GM19397 (cell line): ENCODE data around the gene IL16.
"Not testable (repeated sequence)": the region's sequence is repeated elsewhere in the genome, so short reads cannot be mapped to it uniquely, and the experiment has no call there.

ENCODE experiments used
- ATAC-seq: cut with Tn5 transposase; IDR thresholded peaks from one replicate; pipeline ENCODE4 v1.9.1; 2021; ENCODE audit warnings: mild to moderate bottlenecking, moderate library complexity; ENCODE audit not compliant: unreplicated experiment

IL16 gene

GRCh38 chr15:81196576-81197254 lies at the start of gene IL16:
Gene IL16, plus strand, starts transcription at chr15:81196879. Its CDS starts 28,521 bp downstream, at chr15:81225400.
- ATAC-seq, result no peak

GRCh38 chr15:81151389-81151788 lies 45.3 kb upstream of the IL16 start:
- ATAC-seq, result no peak

- ATAC-seq, result no peak
Observed at GRCh38 chr15:81152339-81152738, 44.3 kb upstream of the IL16 start.

- ATAC-seq, result no peak
Observed at GRCh38 chr15:81152799-81153198, 43.9 kb upstream of the IL16 start.

- no peak for ATAC-seq
Observed at GRCh38 chr15:81155375-81156218, 41.1 kb upstream of the IL16 start.

GRCh38 chr15:81156324-81156723 lies 40.4 kb upstream of the IL16 start:
- ATAC-seq, result no peak

- no peak for ATAC-seq
Observed at GRCh38 chr15:81157195-81157938, 39.3 kb upstream of the IL16 start.

- no peak for ATAC-seq
Observed at GRCh38 chr15:81157939-81158223, 38.8 kb upstream of the IL16 start.

GRCh38 chr15:81158561-81158960 lies 38.1 kb upstream of the IL16 start:
- ATAC-seq, result not testable (repeated sequence)

GRCh38 chr15:81160312-81161159 lies 36.1 kb upstream of the IL16 start:
- no peak for ATAC-seq

- ATAC-seq, result no peak
Observed at GRCh38 chr15:81161160-81161673, 35.5 kb upstream of the IL16 start.

GRCh38 chr15:81161851-81162250 lies 34.8 kb upstream of the IL16 start:
- no peak for ATAC-seq

- no peak for ATAC-seq
Observed at GRCh38 chr15:81163961-81164800, 32.5 kb upstream of the IL16 start.

GRCh38 chr15:81165535-81165934 lies 31.1 kb upstream of the IL16 start:
- ATAC-seq, result no peak

- no peak for ATAC-seq
Observed at GRCh38 chr15:81166636-81167305, 29.9 kb upstream of the IL16 start.

GRCh38 chr15:81168131-81168526 lies 28.6 kb upstream of the IL16 start:
- no peak for ATAC-seq

- no peak for ATAC-seq
Observed at GRCh38 chr15:81168644-81169043, 28.0 kb upstream of the IL16 start.

GRCh38 chr15:81170511-81170910 lies 26.2 kb upstream of the IL16 start:
- ATAC-seq, result no peak

GRCh38 chr15:81171286-81171685 lies 25.4 kb upstream of the IL16 start:
- no peak for ATAC-seq
